ENCODE data around the gene TPPP3. TPM values are rescaled to one million over a fixed set of nuclear protein-coding genes. Genes with fewer than 3 reads are reported as not detected.

TPPP3 gene
- total RNA-seq, 4 donors from 2014 or later, result 14.8 to 111 (median 55.0) TPM

DNA sequence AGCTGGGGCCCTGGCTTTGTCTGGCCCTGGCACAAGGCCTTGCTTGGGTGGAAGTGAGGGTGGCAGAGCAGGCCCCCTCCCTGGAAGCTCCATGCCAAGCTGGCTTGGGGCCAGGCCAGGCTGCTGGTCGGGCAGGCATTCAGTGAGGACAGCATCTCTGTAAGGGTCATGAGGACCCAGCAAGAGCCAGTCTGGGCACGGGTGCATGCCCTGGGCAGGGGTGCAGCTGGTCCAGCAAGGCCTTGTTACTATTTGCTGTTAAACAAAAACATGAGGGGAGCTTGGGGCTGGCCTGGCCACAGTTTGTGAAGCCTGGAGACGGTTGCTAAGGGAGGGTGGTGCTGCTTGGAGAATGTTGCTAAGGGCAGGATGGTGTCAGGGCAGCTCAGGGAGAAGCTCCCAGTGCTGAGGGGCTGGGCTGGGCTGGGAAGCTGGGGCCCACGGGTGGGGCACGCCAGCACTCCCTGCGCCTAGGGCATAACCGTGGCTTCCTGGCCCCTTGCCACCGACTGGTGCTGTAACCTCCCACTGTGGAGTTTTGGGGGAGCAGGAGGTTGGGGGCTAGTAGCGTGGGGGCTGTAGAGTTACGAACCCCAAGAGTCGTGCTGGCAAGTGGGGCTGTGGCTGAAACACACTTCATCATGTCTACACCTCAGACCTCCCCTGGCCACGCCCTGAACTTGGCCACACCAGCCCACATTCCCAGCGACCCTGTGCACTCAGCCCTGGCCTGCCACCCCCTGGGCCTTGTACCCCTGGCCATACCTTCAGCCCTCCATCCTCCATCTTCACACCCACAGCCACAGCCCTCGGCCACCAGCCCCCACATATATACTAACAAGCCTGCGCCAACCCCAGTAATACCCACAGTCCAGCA, 1.6 kb downstream of the TPPP3 start:
- H3K36me3 ChIP-seq, result no peaks in the 10 kb centered on the region
- H3K27me3 ChIP-seq, result no peaks in the 10 kb centered on the region
- no peaks in the 10 kb centered on the region for H3K9me3 ChIP-seq
- H3K4me1 ChIP-seq, result peaks cover 3 to 75% (median 54%) of the 10 kb centered on the region in 3 donors
- peak in 1 of 2 donors; percentile 13 for TF ChIP-seq POLR2A (IDR thresholded peaks at IDR 0.05)
- no peak for TF ChIP-seq CTCF (IDR thresholded peaks at IDR 0.05)
- TF ChIP-seq EP300 (IDR thresholded peaks at IDR 0.05), result no peak
- TF ChIP-seq POLR2AphosphoS5 (IDR thresholded peaks at IDR 0.05), result no peak
- WGBS, 2 donors (ENCODE audit: low coverage in 1 of 2), result 18 to 44% methylated on average over 5 to 10 of the region's 15 CpGs
- peak overlapping the region in 1 of 2 donors; percentile 63 for H3K4me3 ChIP-seq
- ATAC-seq, result no peak
- peak overlapping the region; percentile 60 to 89 (median 88) for H3K27ac ChIP-seq

DNA sequence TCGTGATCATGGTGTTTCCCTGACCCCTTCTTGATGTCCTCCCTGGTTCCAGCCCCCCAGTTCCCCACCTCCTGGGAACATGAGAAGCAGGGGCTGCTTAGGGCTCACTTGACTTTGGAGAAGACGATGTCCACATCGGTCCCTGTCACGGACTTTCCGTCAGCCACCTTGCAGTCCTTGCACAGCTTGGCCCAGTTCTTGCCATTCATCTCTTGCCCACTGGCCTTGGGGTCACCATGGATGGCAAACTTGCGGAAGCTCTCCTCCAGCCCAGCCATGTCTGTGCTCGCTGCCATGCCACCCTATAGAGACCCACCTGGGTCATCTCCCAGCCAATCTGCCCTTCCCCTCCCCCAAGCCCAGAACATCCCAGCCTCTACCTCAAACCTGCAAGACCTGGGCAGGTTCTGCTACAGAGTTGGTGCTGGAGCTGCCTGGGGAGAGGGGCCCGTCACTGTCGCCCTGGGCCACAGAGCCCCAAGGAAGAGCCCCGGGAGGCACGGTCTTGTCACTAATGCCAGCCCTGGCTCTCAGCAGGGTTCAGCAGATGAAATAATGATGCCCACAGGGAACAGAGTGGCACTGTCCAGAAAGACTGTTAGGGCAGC, 2.4 kb downstream of the TPPP3 start:
- peaks cover 0 to 68% (median 46%) of the 10 kb centered on the region in 3 donors for H3K4me1 ChIP-seq
- no peak overlapping the region for H3K4me3 ChIP-seq
- WGBS, 2 donors (ENCODE audit: low coverage in 1 of 2), result 73% methylated on average over 7 of the region's 11 CpGs; no CpG with 5 or more reads in 1 of the 2 donors
- H3K36me3 ChIP-seq, result no peaks in the 10 kb centered on the region
- ATAC-seq, result no peak
- no peaks in the 10 kb centered on the region for H3K27me3 ChIP-seq
- no peak for TF ChIP-seq EP300 (IDR thresholded peaks at IDR 0.05)
- TF ChIP-seq POLR2AphosphoS5 (IDR thresholded peaks at IDR 0.05), result no peak
- no peaks in the 10 kb centered on the region for H3K9me3 ChIP-seq
- peak overlapping the region in 3 of 4 donors; percentile 87 to 89 (median 88) for H3K27ac ChIP-seq

DNA sequence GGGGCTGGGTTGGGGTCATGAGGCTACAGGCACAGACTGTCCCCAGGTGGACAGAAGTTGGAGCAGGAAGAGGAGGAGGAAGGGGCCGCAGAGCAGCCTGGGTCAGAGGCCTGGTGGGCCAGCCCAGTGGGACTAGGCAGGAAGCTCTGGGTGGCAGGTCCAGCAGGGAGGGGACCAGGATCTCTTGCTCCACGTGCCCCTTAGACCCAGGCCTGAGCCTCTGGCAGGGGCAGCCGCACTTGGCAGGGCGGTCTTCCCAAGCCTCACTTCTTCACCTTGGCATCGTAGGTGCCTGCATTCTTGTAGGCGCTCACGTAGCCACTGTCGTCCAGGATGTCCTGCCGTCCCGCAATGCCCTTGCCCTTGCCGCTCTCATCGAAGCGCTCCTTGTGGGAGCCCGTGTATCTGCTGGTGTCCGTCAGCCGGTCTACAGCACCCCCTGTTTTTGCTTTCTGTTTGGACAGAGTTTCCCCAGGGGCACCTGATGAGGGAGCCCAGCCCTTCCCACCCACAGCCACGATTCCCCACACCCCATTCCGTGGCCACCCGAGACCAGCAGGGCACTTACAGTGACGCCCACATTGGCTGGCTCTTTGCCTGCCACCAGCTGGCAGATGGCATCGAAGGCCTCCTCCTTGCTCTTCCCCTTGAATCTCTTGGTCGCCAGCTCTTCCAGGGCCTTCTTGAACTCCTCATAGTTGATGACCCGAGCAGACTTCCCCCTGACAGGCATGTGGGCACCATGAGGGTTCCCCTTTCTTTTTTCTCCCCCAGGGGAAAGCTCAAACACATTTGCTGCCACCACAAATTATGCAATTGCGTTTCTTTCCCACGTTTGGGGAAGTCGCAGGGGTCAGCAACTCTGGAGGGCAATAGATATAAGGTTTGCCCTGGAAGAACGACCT, 3.1 kb downstream of the TPPP3 start:
- WGBS, 2 donors (ENCODE audit: low coverage in 1 of 2), result 40 to 80% methylated on average over 1 to 14 of the region's 27 CpGs
- no peak for ATAC-seq
- no peak overlapping the region for H3K4me3 ChIP-seq
- TF ChIP-seq POLR2AphosphoS5 (IDR thresholded peaks at IDR 0.05), result no peak
- TF ChIP-seq CTCF (IDR thresholded peaks at IDR 0.05), result no peak
- TF ChIP-seq POLR2A (IDR thresholded peaks at IDR 0.05), result no peak
- no peak for TF ChIP-seq EP300 (IDR thresholded peaks at IDR 0.05)
- H3K9me3 ChIP-seq, result no peaks in the 10 kb centered on the region
- peak overlapping the region in 3 of 4 donors; percentile 87 to 89 (median 88) for H3K27ac ChIP-seq
- H3K36me3 ChIP-seq, result no peaks in the 10 kb centered on the region
- peaks cover 0 to 60% (median 39%) of the 10 kb centered on the region in 3 donors for H3K4me1 ChIP-seq
- H3K27me3 ChIP-seq, result no peaks in the 10 kb centered on the region

DNA sequence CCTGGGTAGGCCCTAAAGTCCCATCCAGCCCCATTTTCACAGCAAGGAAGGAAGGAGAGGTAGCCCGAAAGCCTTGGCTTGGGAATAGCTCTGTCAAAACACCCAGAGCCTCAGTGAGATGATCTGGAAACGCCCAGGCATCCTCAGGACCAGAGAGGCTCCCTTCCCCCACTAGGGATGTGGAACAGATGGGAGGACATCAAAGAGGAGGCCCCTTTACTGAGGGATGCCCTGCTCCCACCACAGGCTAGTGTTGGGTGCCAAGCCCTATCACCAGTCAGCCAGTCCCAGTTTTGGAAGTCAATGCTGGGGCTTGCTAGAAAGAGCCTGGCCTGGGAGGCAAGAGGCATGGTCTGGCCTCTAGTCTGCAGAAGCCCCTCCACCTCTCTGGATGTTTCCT, 4.7 kb downstream of the TPPP3 start:
- Histone ChIP-seq H3K4me1 (peaks cover 0 to 45% (median 31%) of the 10 kb centered on the region in 3 donors), H3K4me3 (no peak overlapping the region), H3K27ac (peak overlapping the region in 2 of 4 donors; percentile 1 to 19), H3K36me3 (no peaks in the 10 kb centered on the region), H3K9me3 (no peaks in the 10 kb centered on the region), H3K27me3 (no peaks in the 10 kb centered on the region)
- no CpG with 5 or more reads among the region's 2 CpGs for WGBS, 2 donors (ENCODE audit: low coverage in 1 of 2)
- ATAC-seq, result no peak
- no peak for TF ChIP-seq POLR2A (IDR thresholded peaks at IDR 0.05)

DNA sequence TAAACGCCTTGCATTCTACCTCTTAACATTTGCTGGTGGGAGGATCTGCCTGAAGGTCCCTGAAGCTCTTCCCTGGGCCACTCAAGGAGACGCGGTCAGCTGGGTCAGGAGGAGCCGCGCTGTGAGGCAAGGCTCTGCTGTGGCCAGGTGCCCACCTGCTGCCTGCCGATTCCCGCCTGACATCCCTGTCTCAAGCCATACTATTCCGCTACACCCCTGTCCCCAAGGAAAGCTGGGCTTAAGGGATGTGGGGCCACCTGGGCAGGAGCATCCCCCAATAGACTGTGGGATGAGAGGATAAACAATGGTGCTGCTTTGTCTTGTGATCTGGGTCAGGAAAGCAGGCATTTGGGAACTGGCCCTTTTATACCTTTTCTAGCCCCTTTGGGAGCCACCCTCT, 5.1 kb downstream of the TPPP3 start:
- Histone ChIP-seq H3K9me3 (no peaks in the 10 kb centered on the region), H3K27me3 (no peaks in the 10 kb centered on the region), H3K36me3 (no peaks in the 10 kb centered on the region), H3K4me1 (peaks cover 0 to 42% (median 31%) of the 10 kb centered on the region in 3 donors), H3K27ac (peak overlapping the region in 2 of 4 donors; percentile 1 to 19), H3K4me3 (no peak overlapping the region)
- TF ChIP-seq CTCF (IDR thresholded peaks at IDR 0.05) (no peak), EP300 (IDR thresholded peaks at IDR 0.05) (no peak), POLR2AphosphoS5 (IDR thresholded peaks at IDR 0.05) (no peak), POLR2A (IDR thresholded peaks at IDR 0.05) (no peak)
- ATAC-seq, result no peak
- WGBS, 2 donors (ENCODE audit: low coverage in 1 of 2), result 57% methylated on average over 1 of the region's 8 CpGs; no CpG with 5 or more reads in 1 of the 2 donors

Data from gastroesophageal sphincter (tissue), 4 donors.